Peyer's patch (tissue), 4 donors: ENCODE results near the gene CGNL1.

ENCODE experiments used
- POLR2A ChIP-seq, 2 donors: fragments of 450-650 bp; IDR thresholded peaks; one replicate each; pipeline ENCODE4 v1.5.1; 2017; ENCODE audit warnings: antibody characterized with exemption in 2 of 2, mild to moderate bottlenecking in 2 of 2, moderate library complexity in 2 of 2
- TF ChIP-seq, protein P1 (sequence below), 6 experiments: fragments of 450-650 bp in 4 of 6; fragments of 200-600 bp in 2 of 6; sonication (generic) in 1 of 6; IDR thresholded peaks; one replicate each; pipeline ENCODE4 v1.5.1; 2017 to 2019; ENCODE audit warnings: antibody characterized with exemption in 6 of 6, mild to moderate bottlenecking in 3 of 6, moderate library complexity in 1 of 6

DNA sequence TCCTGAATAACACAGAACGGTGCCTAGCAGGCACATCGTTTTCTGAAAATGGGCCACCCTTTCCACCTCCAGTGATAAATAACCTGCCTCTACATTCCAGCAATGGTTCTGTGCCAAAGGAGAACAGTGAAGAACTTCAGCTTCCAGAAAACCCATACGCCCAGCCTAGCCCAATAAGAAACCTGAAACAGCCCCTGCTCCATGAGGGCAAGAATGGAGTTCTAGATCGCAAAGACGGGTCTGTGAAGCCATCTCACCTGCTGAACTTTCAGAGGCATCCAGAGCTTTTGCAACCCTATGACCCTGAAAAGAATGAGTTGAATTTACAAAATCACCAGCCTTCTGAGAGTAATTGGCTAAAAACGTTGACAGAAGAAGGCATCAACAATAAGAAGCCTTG lies 61.9 kb downstream of the CGNL1 start:
- TF ChIP-seq, protein P1, sequence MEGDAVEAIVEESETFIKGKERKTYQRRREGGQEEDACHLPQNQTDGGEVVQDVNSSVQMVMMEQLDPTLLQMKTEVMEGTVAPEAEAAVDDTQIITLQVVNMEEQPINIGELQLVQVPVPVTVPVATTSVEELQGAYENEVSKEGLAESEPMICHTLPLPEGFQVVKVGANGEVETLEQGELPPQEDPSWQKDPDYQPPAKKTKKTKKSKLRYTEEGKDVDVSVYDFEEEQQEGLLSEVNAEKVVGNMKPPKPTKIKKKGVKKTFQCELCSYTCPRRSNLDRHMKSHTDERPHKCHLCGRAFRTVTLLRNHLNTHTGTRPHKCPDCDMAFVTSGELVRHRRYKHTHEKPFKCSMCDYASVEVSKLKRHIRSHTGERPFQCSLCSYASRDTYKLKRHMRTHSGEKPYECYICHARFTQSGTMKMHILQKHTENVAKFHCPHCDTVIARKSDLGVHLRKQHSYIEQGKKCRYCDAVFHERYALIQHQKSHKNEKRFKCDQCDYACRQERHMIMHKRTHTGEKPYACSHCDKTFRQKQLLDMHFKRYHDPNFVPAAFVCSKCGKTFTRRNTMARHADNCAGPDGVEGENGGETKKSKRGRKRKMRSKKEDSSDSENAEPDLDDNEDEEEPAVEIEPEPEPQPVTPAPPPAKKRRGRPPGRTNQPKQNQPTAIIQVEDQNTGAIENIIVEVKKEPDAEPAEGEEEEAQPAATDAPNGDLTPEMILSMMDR (IDR thresholded peaks at IDR 0.05) = no peak
- TF ChIP-seq POLR2A (IDR thresholded peaks at IDR 0.05) = no peak
